ENCODE data around the gene CGNL1. TPM values are rescaled to one million over a fixed set of nuclear protein-coding genes. Genes with fewer than 3 reads are reported as not detected.

Gene CGNL1
- total and polyA plus RNA-seq, 8 donors = 26.5 to 68.1 (median 34.5) TPM

- ATAC-seq (peak; percentile 58), DNase-seq (peak in 1 of 4 donors; percentile 47)
- Histone ChIP-seq H3K36me3 (peaks cover 0 to 7% of the 10 kb centered on the region in 2 donors), H3K4me1 (peaks cover 15 to 34% of the 10 kb centered on the region in 2 donors), H3K4me3 (no peak overlapping the region), H3K9me3 (no peaks in the 10 kb centered on the region), H3K27ac (peak overlapping the region; percentile 66 to 71), H3K27me3 (no peaks in the 10 kb centered on the region)
- intact Hi-C loops (cut with DNase I) = no loop called here
- TF ChIP-seq CTCF (IDR thresholded peaks at IDR 0.05) = no peak
Measured at GRCh38 chr15:57551715-57552677, 175.7 kb downstream of the CGNL1 start.

- Histone ChIP-seq H3K4me1 (peaks cover 15 to 34% of the 10 kb centered on the region in 2 donors), H3K36me3 (no peaks in the 10 kb centered on the region), H3K27me3 (no peaks in the 10 kb centered on the region), H3K4me3 (no peak overlapping the region), H3K9me3 (no peaks in the 10 kb centered on the region), H3K27ac (peak overlapping the region; percentile 66 to 71)
- DNase-seq = no peak
- TF ChIP-seq CTCF (IDR thresholded peaks at IDR 0.05) = no peak
- no peak for ATAC-seq
- intact Hi-C loops (cut with DNase I) = no loop called here
Measured at GRCh38 chr15:57552678-57553334, 176.5 kb downstream of the CGNL1 start.

GRCh38 chr15:57553526-57553925, 177.2 kb downstream of the CGNL1 start:
- no peak for DNase-seq
- no peak overlapping the region for H3K27ac ChIP-seq
- no peaks in the 10 kb centered on the region for H3K9me3 ChIP-seq
- TF ChIP-seq CTCF (IDR thresholded peaks at IDR 0.05) = no peak
- H3K27me3 ChIP-seq = no peaks in the 10 kb centered on the region
- intact Hi-C loops (cut with DNase I) = no loop called here
- H3K4me3 ChIP-seq = no peak overlapping the region
- H3K4me1 ChIP-seq = peaks cover 15 to 34% of the 10 kb centered on the region in 2 donors
- no peaks in the 10 kb centered on the region for H3K36me3 ChIP-seq
- ATAC-seq = no peak

- Histone ChIP-seq H3K4me3 (no peak overlapping the region), H3K27me3 (no peaks in the 10 kb centered on the region), H3K36me3 (no peaks in the 10 kb centered on the region), H3K9me3 (no peaks in the 10 kb centered on the region), H3K4me1 (peaks cover 15 to 34% of the 10 kb centered on the region in 2 donors), H3K27ac (peak overlapping the region in 1 of 2 donors; percentile 7)
- no peak for ATAC-seq
- no peak for DNase-seq
- TF ChIP-seq CTCF (IDR thresholded peaks at IDR 0.05) = no peak
- intact Hi-C loops (cut with DNase I) = no loop called here
Measured at GRCh38 chr15:57554063-57554811, 177.9 kb downstream of the CGNL1 start.

All from left lung (tissue), 10 donors.